ENCODE results near the gene ANKRD1.

GRCh38 chr10:90968328-90969081 is 47.6 kb upstream of the ANKRD1 start:
- no peak for TF ChIP-seq CTCF (IDR thresholded peaks at IDR 0.05; ENCODE audit: insufficient read depth, low read length, poor library complexity, severe bottlenecking)
- no peak for TF ChIP-seq EZH2phosphoT487 (conservative IDR thresholded peaks at IDR 0.05; ENCODE audit: low read length)

Measured in SU-DHL-6 (cell line).